GM13976 (cell line): ENCODE data around the gene ZNF367.

Experiments
- DNase-seq: peaks from one replicate; pipeline ENCODE4 v3.0.0; 2012; ENCODE audit warnings: low spot score
- in situ Hi-C: fragments of 300-500 bp; cut with MboI; formaldehyde crosslinking; loops from one replicate; pipeline ENCODE4 v1.12.0; 2022; ENCODE audit warnings: low sequenced_read_pairs, mixed read lengths, inconsistent platforms; ENCODE audit not compliant: unreplicated experiment
- TF ChIP-seq, protein P1 (sequence below): IDR thresholded peaks from 2 replicates; pipeline ENCODE4 v1.5.1; 2012; ENCODE audit warnings: borderline replicate concordance, mild to moderate bottlenecking; ENCODE audit not compliant: insufficient read depth; ENCODE audit errors: extremely low read depth, missing control alignments, control extremely low read depth

Gene ZNF367

DNA sequence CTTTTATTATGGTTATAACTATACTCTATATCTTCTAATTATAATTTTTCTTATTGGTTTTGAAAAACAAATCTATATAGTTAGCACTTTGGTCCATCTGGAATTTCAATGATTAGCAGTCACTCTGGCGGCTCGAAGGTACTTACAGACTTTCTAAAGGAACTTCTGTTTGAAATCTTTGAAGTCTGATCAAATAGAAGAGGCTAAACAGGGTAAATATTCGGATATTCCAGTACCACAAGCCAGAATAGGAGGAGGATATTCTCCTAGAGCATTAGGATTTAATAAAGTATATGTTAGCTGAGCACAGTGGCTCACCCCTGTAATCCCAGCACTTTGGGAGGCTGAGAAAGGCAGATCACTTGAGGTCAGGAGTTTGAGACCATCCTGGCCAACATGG is 77.5 kb downstream of the ZNF367 start:
- in situ Hi-C loops = no loop called here

DNA sequence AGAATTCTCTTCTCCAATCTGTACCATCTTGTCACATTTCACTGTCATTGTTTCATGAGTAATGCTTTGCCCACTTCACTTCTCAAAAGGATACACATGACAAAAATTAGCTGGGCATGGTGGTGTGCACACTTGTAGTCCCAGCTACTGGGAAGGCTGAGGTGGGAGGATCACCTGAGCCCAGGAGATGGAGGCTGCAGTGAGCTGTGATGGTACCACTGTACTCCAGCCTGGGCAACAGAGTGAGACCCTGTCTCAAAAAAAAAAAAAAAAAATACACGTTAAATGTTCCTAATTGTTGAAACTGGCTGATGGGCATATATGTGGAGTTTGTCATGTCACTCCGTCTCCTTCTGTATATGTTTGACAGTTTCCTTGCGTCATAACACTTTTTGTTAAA is 79.9 kb downstream of the ZNF367 start:
- TF ChIP-seq, protein P1, sequence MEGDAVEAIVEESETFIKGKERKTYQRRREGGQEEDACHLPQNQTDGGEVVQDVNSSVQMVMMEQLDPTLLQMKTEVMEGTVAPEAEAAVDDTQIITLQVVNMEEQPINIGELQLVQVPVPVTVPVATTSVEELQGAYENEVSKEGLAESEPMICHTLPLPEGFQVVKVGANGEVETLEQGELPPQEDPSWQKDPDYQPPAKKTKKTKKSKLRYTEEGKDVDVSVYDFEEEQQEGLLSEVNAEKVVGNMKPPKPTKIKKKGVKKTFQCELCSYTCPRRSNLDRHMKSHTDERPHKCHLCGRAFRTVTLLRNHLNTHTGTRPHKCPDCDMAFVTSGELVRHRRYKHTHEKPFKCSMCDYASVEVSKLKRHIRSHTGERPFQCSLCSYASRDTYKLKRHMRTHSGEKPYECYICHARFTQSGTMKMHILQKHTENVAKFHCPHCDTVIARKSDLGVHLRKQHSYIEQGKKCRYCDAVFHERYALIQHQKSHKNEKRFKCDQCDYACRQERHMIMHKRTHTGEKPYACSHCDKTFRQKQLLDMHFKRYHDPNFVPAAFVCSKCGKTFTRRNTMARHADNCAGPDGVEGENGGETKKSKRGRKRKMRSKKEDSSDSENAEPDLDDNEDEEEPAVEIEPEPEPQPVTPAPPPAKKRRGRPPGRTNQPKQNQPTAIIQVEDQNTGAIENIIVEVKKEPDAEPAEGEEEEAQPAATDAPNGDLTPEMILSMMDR = no peak
- DNase-seq = no peak
- in situ Hi-C loops = loop anchor here (10.0 kb wide), 1 partner anchor 317 kb away; the partner anchor contains the start of gene PRXL2C

More for the DNA sequence above, 77.5 kb downstream of the ZNF367 start:
- no peak for DNase-seq
- TF ChIP-seq, protein P1 = no peak
